ENCODE data around the gene ATP6V0A1. TPM values are rescaled to one million over a fixed set of nuclear protein-coding genes. Genes with fewer than 3 reads are reported as not detected.

Gene ATP6V0A1
- total RNA-seq, 1 experiment from 2014 or later: 0.07 TPM

- H3F3A ChIP-seq (ENCODE audit: low read length, unreplicated experiment): no peaks in the 10 kb centered on the region
- H3K9me2 ChIP-seq (replicated peaks; ENCODE audit: low read length): no peaks in the 10 kb centered on the region
- ATAC-seq (no peak), DNase-seq (no peak)
- no peak overlapping the region for H3K27ac ChIP-seq (ENCODE audit: low read length)
- no peaks in the 10 kb centered on the region; the same call in 1 of the 2 replicates for H3K36me3 ChIP-seq (ENCODE audit: low read depth, low read length)
- no peak overlapping the region for H3K4me2 ChIP-seq (ENCODE audit: low read length)
- no peaks in the 10 kb centered on the region for H3K9me3 ChIP-seq (ENCODE audit: low read length)
- no peak overlapping the region for H3K9ac ChIP-seq (ENCODE audit: low read length)
- ChIA-PET POLR2A (ENCODE audit: unreplicated experiment) (no interaction called here), CTCF (no interaction called here)
- H3K4me1 ChIP-seq (ENCODE audit: insufficient read depth, low read length): peaks cover 19% of the 10 kb centered on the region
- no peak overlapping the region for H2AFZ ChIP-seq (ENCODE audit: low read length)
- intact Hi-C loops (cut with micrococcal nuclease): no loop called here
- no TSS peak for BruUV-seq (replicated peaks)
- no peaks in the 10 kb centered on the region for H4K20me1 ChIP-seq (ENCODE audit: low read length)
- H3K4me3 ChIP-seq (ENCODE audit: low read length): no peak overlapping the region
- peaks cover 42% of the 10 kb centered on the region for H3K79me2 ChIP-seq (ENCODE audit: low read length)
- no peaks in the 10 kb centered on the region for H3K27me3 ChIP-seq (ENCODE audit: low read length)
- TF ChIP-seq CTCF (conservative IDR thresholded peaks at IDR 0.05; ENCODE audit: low read depth, low read length) (no peak), EZH2 (IDR thresholded peaks at IDR 0.05; ENCODE audit: low read length, unreplicated experiment) (no peak), EZH2phosphoT487 (IDR thresholded peaks at IDR 0.05; ENCODE audit: borderline replicate concordance, low read length) (no peak)
These were observed 100.4 kb downstream of the ATP6V0A1 start for GRCh38 chr17:42559075-42559474.

- Histone ChIP-seq H3K4me3 (ENCODE audit: low read length) (no peak overlapping the region), H4K20me1 (ENCODE audit: low read length) (no peaks in the 10 kb centered on the region), H3K79me2 (ENCODE audit: low read length) (peaks cover 35% of the 10 kb centered on the region), H3K4me2 (ENCODE audit: low read length) (no peak overlapping the region), H3K27ac (ENCODE audit: low read length) (no peak overlapping the region), H2AFZ (ENCODE audit: low read length) (no peak overlapping the region), H3K9ac (ENCODE audit: low read length) (no peak overlapping the region), H3K9me3 (ENCODE audit: low read length) (no peaks in the 10 kb centered on the region), H3K36me3 (ENCODE audit: low read depth, low read length) (peaks cover 6% of the 10 kb centered on the region; the same call in 1 of the 2 replicates), H3K27me3 (ENCODE audit: low read length) (no peaks in the 10 kb centered on the region), H3K9me2 (replicated peaks; ENCODE audit: low read length) (no peaks in the 10 kb centered on the region), H3F3A (ENCODE audit: low read length, unreplicated experiment) (no peaks in the 10 kb centered on the region), H3K4me1 (ENCODE audit: insufficient read depth, low read length) (peaks cover 17% of the 10 kb centered on the region)
- no TSS peak for BruUV-seq (replicated peaks)
- no peak for TF ChIP-seq CTCF (conservative IDR thresholded peaks at IDR 0.05; ENCODE audit: low read depth, low read length)
- no peak for TF ChIP-seq EZH2phosphoT487 (IDR thresholded peaks at IDR 0.05; ENCODE audit: borderline replicate concordance, low read length)
- no peak for TF ChIP-seq EZH2 (IDR thresholded peaks at IDR 0.05; ENCODE audit: low read length, unreplicated experiment)
- POLR2A ChIA-PET (ENCODE audit: unreplicated experiment): no interaction called here
- DNase-seq: no peak
- intact Hi-C loops (cut with micrococcal nuclease): no loop called here
- no peak for ATAC-seq
- CTCF ChIA-PET: interaction anchor here (0.5 kb wide), 1 partner anchor 53 kb away, joined by 3 read pairs; no protein-coding TSS in a partner anchor
These were observed 101.6 kb downstream of the ATP6V0A1 start for GRCh38 chr17:42560246-42560645.

GRCh38 chr17:42561897-42562387 lies 103.3 kb downstream of the ATP6V0A1 start, which contains the start of gene COASY:
TSS of gene COASY (plus strand) at chr17:42562148. CDS start at chr17:42562623, 475 bp downstream.
- ATAC-seq: peak; percentile 68
- no peaks in the 10 kb centered on the region for H3K9me3 ChIP-seq (ENCODE audit: low read length)
- DNase-seq: peak; percentile 94
- peak within 1 kb of the TSS; percentile 95 for H3K9ac ChIP-seq (ENCODE audit: low read length)
- peak within 1 kb of the TSS; percentile 83 for H3K4me3 ChIP-seq (ENCODE audit: low read length)
- peak within 1 kb of the TSS; percentile 99 for H3K4me2 ChIP-seq (ENCODE audit: low read length)
- no peaks in the 10 kb centered on the region for H3F3A ChIP-seq (ENCODE audit: low read length, unreplicated experiment)
- BruUV-seq (replicated peaks): no TSS peak
- peak within 1 kb of the TSS; percentile 76 for H3K27ac ChIP-seq (ENCODE audit: low read length)
- CTCF ChIA-PET: no interaction called here
- H3K27me3 ChIP-seq (ENCODE audit: low read length): no peaks in the 10 kb centered on the region
- peaks cover 20% of the 10 kb centered on the region for H3K4me1 ChIP-seq (ENCODE audit: insufficient read depth, low read length)
- H3K36me3 ChIP-seq (ENCODE audit: low read depth, low read length): peaks cover 6% of the 10 kb centered on the region; the same call in 1 of the 2 replicates
- POLR2A ChIA-PET (ENCODE audit: unreplicated experiment): no interaction called here
- H2AFZ ChIP-seq (ENCODE audit: low read length): peak within 1 kb of the TSS; percentile 93
- H3K79me2 ChIP-seq (ENCODE audit: low read length): peaks cover 31% of the 10 kb centered on the region
- H4K20me1 ChIP-seq (ENCODE audit: low read length): no peaks in the 10 kb centered on the region
- intact Hi-C loops (cut with micrococcal nuclease): no loop called here
- H3K9me2 ChIP-seq (replicated peaks; ENCODE audit: low read length): no peaks in the 10 kb centered on the region
- TF ChIP-seq CTCF (conservative IDR thresholded peaks at IDR 0.05; ENCODE audit: low read depth, low read length) (no peak), EZH2 (IDR thresholded peaks at IDR 0.05; ENCODE audit: low read length, unreplicated experiment) (no peak), EZH2phosphoT487 (IDR thresholded peaks at IDR 0.05; ENCODE audit: borderline replicate concordance, low read length) (no peak)

All from PC-3 (cell line).